Stimulated activated naive CD4-positive, alpha-beta T cell treated with Interleukin-2 at 50 U/mL for 16 hours (primary cell): Measurements from ENCODE around the gene FAS.
"Not testable (repeated sequence)": the region's sequence is repeated elsewhere in the genome, so short reads cannot be mapped to it uniquely, and the experiment has no call there.

Experiments used
- DNase-seq: peaks from one replicate; lab custom pipeline; 2025; lab: John Stamatoyannopoulos, UW

FAS gene

GRCh38 chr10:88992921-88993524, 2.4 kb downstream of the FAS start:
- DNase-seq = peak; percentile 20

GRCh38 chr10:88994019-88994418, 3.4 kb downstream of the FAS start:
- no peak for DNase-seq

DNA sequence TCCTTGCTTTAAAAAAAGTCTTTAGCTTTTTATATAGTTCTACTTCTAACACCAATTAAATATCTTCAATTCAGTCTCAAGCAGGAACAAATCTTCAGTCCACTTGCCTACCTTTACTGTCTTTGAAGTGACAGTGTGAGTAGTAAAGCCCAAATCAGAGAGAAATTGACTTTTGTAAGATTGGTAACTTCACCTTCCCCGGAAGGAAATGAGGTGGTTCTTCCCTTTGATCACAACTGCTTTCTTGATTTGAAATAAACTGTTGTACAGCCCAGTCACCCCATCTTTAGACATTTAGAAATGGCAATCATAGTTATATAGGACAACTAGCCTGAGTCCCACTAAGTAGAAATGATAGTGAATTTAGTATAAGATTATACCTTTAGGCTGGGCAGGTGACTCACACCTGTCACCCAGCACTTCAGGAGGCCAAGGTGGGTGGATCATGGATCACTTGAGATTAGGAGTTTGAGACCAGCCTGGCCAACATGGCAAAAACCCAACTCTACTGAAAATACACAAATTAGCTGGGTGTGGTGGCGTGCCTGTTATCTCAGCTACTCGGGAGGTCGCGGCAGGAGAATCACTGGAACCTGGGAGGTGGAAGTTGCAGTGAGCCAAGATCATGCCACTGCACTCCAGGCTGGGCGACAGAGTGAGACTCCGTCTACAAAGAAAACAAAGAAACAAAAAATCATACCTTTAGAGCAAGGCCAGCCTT, 4.7 kb downstream of the FAS start:
- no peak for DNase-seq

DNA sequence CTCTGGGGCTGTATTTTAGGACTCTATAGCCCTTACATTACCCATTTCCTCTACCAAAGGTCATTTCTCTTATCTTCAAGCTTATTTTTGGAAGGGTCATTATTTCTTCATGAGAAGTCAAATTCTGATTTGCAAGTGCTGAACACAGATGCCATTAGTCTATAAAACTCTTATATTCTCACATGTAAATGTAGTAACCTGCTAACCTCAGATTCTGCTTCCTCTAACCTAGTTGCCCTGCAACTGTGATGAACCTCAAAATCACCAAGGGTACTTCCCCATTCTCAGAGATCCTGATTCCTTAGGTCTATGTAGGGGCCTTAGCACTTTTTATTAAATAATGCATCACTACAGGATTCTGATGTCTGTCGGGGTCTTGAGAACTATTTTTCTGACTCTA, 6.3 kb downstream of the FAS start:
- DNase-seq = no peak

GRCh38 chr10:88999625-89000024, 9.0 kb downstream of the FAS start:
- no peak for DNase-seq

DNA sequence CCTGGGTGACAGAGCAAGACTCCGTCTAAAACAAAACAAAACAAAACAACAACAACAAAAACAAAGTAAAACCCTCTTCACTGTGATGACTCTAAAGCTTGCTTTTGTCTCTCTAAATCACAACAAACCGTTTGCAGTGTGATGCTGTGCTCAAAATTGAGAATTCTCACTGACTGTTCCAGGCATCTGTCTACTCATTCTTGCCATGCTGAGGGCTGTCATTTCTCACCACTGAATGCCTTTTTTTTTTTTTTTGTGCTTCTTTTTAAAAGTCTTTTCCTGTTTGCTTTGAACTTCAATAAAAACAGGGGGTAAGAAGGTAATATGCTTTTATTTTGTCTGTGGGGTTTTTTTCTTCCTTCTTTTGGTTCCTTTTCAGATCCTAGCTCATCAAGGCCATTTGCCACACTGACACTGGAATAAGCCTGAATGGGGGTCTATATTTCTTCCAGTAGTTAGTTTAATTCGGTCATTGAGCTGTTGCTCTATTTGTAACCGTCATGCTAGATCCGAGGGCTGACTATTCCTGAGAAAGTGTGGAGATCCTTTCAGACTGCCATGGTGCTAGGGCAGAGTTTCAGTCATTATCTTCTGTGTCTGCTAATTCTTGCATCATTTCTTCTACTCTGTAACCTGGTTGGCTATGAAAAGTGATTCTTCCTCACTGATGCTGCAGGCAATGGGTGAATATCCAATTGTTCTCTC, 10.6 kb downstream of the FAS start:
- DNase-seq = no peak

GRCh38 chr10:89001729-89002072, 11.1 kb downstream of the FAS start:
- no peak for DNase-seq

GRCh38 chr10:89002226-89002978, 11.8 kb downstream of the FAS start:
- DNase-seq = no peak

DNA sequence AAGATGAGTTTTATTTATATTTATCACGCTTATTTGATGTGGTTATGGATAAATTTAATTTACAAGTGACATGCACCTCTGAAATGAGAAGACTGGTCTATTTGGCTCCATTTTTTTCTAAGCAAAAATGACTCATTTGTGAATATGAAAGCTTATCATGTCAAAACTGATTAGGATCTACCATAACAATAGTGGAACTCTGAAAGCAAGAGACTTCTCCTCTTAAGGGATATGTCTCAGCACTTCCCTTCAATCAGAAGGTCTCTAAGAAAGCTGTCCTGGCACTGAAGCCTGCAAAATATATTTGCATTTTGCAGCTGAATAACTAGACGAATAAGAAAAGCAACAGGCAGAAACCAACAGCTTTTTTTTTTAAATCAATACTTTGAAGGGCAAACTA, 12.7 kb downstream of the FAS start:
- no peak for DNase-seq

GRCh38 chr10:89007129-89007893, 16.7 kb downstream of the FAS start:
- DNase-seq = no peak

DNA sequence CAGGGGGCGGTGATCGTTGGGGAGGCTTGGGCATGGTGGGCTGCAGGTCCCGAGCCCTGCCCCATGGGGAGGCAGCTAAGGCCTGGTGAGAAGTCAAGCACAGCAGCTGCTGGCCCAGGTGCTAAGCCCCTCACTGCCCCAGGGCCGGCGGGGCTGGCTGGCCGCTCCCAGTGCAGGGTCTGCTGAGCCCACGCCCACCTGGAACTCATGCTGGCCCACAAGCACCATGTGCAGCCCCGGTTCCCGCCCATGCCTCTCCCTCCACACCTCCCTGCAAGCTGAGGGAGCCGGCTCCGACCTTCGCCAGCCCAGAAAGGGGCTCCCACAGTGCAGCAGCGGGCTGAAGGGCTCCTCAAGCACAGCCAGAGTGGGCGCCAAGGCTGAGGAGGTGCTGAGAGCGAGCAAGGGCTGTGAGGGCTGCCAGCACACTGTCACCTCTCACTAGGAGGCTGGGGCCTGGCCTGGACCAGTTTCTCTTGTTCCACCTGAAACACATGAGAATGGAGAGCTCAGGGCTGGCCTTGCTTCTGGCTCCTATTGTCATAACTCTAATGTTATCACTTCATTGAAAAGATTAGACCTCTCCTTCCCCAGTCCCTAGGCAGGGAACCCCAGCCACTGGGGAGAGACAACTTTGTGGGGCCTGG, 28.2 kb downstream of the FAS start:
- DNase-seq = not testable (repeated sequence)

- no peak for DNase-seq
Measured at GRCh38 chr10:89019569-89020327, 29.1 kb downstream of the FAS start.

DNA sequence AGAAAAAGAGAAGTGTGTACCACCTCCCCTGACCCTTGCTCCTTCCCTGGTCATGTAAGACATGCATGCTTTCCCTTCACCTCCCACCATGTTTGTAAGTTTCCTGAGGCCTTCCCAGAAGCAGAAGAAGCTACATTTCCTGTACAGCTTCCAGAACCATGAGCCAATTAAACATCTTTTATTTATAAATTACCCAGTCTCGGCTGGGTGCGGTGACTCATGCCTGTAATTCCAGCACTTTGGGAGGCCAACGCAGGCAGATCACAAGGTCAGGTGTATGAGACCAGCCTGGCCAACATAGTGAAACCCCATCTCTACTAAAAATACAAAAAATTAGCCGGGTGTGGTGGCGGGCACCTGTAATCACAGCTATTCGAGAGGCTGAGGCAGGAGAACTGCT, 30.9 kb downstream of the FAS start:
- DNase-seq = not testable (repeated sequence)

GRCh38 chr10:89022734-89023133, 32.1 kb downstream of the FAS start:
- no peak for DNase-seq

DNA sequence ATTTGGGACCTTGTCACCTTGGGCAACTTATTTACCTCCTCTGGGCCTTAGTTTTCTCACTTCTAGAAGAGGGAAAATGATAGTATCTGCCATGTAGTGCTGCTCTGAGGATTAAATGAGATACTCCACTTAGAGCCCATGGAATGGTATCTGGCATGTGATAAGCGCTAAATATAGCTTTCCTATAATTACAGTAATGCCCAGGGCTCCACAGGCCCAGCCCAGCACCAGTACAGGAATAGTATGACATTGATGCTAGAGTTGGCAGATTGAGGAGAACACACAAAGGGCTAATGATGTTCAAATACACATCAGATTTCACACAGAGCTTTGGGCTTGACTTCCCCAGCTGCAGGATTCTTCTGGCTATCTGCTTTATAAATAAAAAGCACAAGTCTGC, 34.9 kb downstream of the FAS start:
- no peak for DNase-seq

DNA sequence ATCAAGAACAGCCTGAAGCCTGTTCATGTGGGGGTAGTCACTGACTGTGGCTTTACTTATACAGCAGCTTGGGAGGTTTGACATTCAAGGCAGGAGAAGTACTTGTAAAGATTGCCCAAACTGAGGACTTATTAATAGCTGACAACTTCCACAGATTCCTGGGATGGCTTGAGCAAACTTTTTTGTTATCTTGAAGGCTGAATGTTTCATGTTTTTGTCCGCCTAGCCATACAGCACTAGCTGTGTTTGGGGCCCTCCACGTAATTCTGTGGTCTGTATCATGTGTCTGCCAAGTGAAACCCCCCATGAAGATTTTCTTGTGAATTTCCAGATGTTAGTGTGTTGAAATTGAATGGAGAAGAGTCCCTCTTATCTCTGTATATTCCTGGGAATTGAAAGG, 38.6 kb downstream of the FAS start:
- no peak for DNase-seq

GRCh38 chr10:89029785-89030437, 39.3 kb downstream of the FAS start:
- peak; percentile 63 for DNase-seq

DNA sequence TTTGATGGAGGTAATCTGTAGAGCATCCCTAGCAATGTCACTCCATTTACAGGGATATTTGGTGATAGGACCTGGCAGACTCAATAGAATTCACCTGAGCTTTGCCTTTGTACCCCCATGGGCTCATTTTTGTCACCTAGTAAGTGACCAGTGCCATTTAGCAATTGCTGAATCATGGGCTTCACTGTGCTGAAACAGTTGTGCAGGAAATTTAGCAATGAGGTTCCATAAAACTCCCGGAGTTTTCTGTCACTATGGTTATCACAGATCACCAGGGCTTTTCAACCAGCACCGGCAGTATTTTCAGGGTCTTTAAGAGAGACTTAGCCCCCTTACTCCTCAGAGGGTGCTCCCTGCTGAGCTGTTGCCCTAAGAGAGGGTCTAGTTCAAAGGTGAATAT, 40.2 kb downstream of the FAS start:
- no peak for DNase-seq

- peak; percentile 71 for DNase-seq
Measured at GRCh38 chr10:89032141-89032891, 41.7 kb downstream of the FAS start.
